GM21619 (cell line): ENCODE measurements around the gene FILIP1L.

Experiments used
- ATAC-seq: cut with Tn5 transposase; IDR thresholded peaks from one replicate; pipeline ENCODE4 v1.9.1; 2021; ENCODE audit not compliant: unreplicated experiment

FILIP1L gene

GRCh38 chr3:99929745-99930139 is 184.6 kb downstream of the FILIP1L start:
- ATAC-seq = no peak

GRCh38 chr3:99928771-99929744 is 185.2 kb downstream of the FILIP1L start:
- ATAC-seq = no peak

- no peak for ATAC-seq
Measured at GRCh38 chr3:99927671-99928457, 186.4 kb downstream of the FILIP1L start.

GRCh38 chr3:99925584-99926230 is 188.6 kb downstream of the FILIP1L start:
- ATAC-seq = no peak

GRCh38 chr3:99923873-99924272 is 190.4 kb downstream of the FILIP1L start:
- ATAC-seq = no peak

GRCh38 chr3:99921986-99922385 is 192.3 kb downstream of the FILIP1L start:
- no peak for ATAC-seq

GRCh38 chr3:99921377-99921695 is 193.0 kb downstream of the FILIP1L start:
- no peak for ATAC-seq

GRCh38 chr3:99920481-99921376 is 193.6 kb downstream of the FILIP1L start:
- ATAC-seq = no peak

GRCh38 chr3:99919694-99920093 is 194.6 kb downstream of the FILIP1L start:
- no peak for ATAC-seq

- ATAC-seq = no peak
Measured at GRCh38 chr3:99918715-99919114, 195.6 kb downstream of the FILIP1L start.

- no peak for ATAC-seq
Measured at GRCh38 chr3:99915906-99916432, 198.3 kb downstream of the FILIP1L start.

GRCh38 chr3:99911433-99911832 is 202.9 kb downstream of the FILIP1L start:
- ATAC-seq = no peak

GRCh38 chr3:99910752-99911290 is 203.5 kb downstream of the FILIP1L start:
- no peak for ATAC-seq

- no peak for ATAC-seq
Measured at GRCh38 chr3:99909714-99910495, 204.4 kb downstream of the FILIP1L start.

- no peak for ATAC-seq
Measured at GRCh38 chr3:99907959-99908544, 206.2 kb downstream of the FILIP1L start.

- no peak for ATAC-seq
Measured at GRCh38 chr3:99903869-99904268, 210.4 kb downstream of the FILIP1L start.

GRCh38 chr3:99902091-99902490 is 212.2 kb downstream of the FILIP1L start:
- ATAC-seq = no peak

GRCh38 chr3:99901200-99901926 is 212.9 kb downstream of the FILIP1L start:
- ATAC-seq = no peak
